Neural crest cell (in vitro differentiated cells): ENCODE data around the gene TXNDC11. TPM values are rescaled to one million over a fixed set of nuclear protein-coding genes. Genes with fewer than 3 reads are reported as not detected.

Experiments used
- DNase-seq: peaks from one replicate; pipeline ENCODE4 v3.0.0; 2021; ENCODE audit warnings: low read depth, mixed read lengths, low spot score
- H3K27ac Mint-ChIP-seq: one replicate; pipeline ENCODE4 v1.8.0; 2021; ENCODE audit warnings: mild to moderate bottlenecking, mixed read lengths; ENCODE audit not compliant: unreplicated experiment
- H3K27me3 Mint-ChIP-seq: 2 replicates; pipeline ENCODE4 v1.8.0; 2021; ENCODE audit warnings: low read depth, mild to moderate bottlenecking, mixed read lengths
- H3K36me3 Mint-ChIP-seq: 2 replicates; pipeline ENCODE4 v1.8.0; 2021; ENCODE audit warnings: low read depth, mild to moderate bottlenecking, mixed read lengths
- H3K4me1 Mint-ChIP-seq: 2 replicates; pipeline ENCODE4 v1.8.0; 2021; ENCODE audit warnings: mixed read lengths
- H3K4me3 Mint-ChIP-seq: one replicate; pipeline ENCODE4 v1.8.0; 2021; ENCODE audit warnings: mild to moderate bottlenecking, mixed read lengths
- H3K9me3 Mint-ChIP-seq: 2 replicates; pipeline ENCODE4 v1.8.0; 2021; ENCODE audit warnings: mixed read lengths
- CTCF ChIP-seq: fragments of 200-600 bp; sonication (generic); conservative IDR thresholded peaks from 2 replicates; pipeline ENCODE4 v1.5.0; 2021; ENCODE audit warnings: antibody characterized with exemption, mild to moderate bottlenecking
- total RNA-seq: library from RNA; stranded (reverse); gene quantifications from 2 replicates; pipeline ENCODE4 v1.2.1, GENCODE V29; 2021

The TXNDC11 gene
- total RNA-seq, 1 donor from 2014 or later = 16.9 TPM

GRCh38 chr16:11692651-11693050 lies 50.0 kb downstream of the TXNDC11 start:
- no peak for TF ChIP-seq CTCF
- no peaks in the 10 kb centered on the region for H3K27me3 Mint-ChIP-seq
- peaks cover 11% of the 10 kb centered on the region for H3K4me1 Mint-ChIP-seq
- H3K9me3 Mint-ChIP-seq = no peaks in the 10 kb centered on the region
- no peak overlapping the region for H3K4me3 Mint-ChIP-seq
- no peak for DNase-seq
- H3K27ac Mint-ChIP-seq = no peak overlapping the region
- peaks cover 15% of the 10 kb centered on the region for H3K36me3 Mint-ChIP-seq

GRCh38 chr16:11692171-11692570 lies 50.5 kb downstream of the TXNDC11 start:
- H3K36me3 Mint-ChIP-seq = peaks cover 15% of the 10 kb centered on the region
- H3K4me3 Mint-ChIP-seq = no peak overlapping the region
- H3K27me3 Mint-ChIP-seq = no peaks in the 10 kb centered on the region
- DNase-seq = no peak
- peaks cover 11% of the 10 kb centered on the region for H3K4me1 Mint-ChIP-seq
- no peaks in the 10 kb centered on the region for H3K9me3 Mint-ChIP-seq
- TF ChIP-seq CTCF = no peak
- no peak overlapping the region for H3K27ac Mint-ChIP-seq

GRCh38 chr16:11691771-11692170 lies 50.9 kb downstream of the TXNDC11 start:
- H3K27ac Mint-ChIP-seq = no peak overlapping the region
- no peaks in the 10 kb centered on the region for H3K9me3 Mint-ChIP-seq
- H3K4me3 Mint-ChIP-seq = no peak overlapping the region
- H3K27me3 Mint-ChIP-seq = no peaks in the 10 kb centered on the region
- TF ChIP-seq CTCF = no peak
- H3K4me1 Mint-ChIP-seq = peaks cover 11% of the 10 kb centered on the region
- H3K36me3 Mint-ChIP-seq = peaks cover 13% of the 10 kb centered on the region
- DNase-seq = no peak

GRCh38 chr16:11691235-11691634 lies 51.4 kb downstream of the TXNDC11 start:
- peaks cover 13% of the 10 kb centered on the region for H3K36me3 Mint-ChIP-seq

GRCh38 chr16:11689031-11689840 lies 53.4 kb downstream of the TXNDC11 start:
- Mint-ChIP-seq H3K27ac (no peak overlapping the region), H3K36me3 (peaks cover 7% of the 10 kb centered on the region), H3K27me3 (no peaks in the 10 kb centered on the region), H3K4me3 (no peak overlapping the region), H3K9me3 (no peaks in the 10 kb centered on the region), H3K4me1 (peaks cover 11% of the 10 kb centered on the region)
- TF ChIP-seq CTCF = no peak
- DNase-seq = no peak

More at GRCh38 chr16:11691235-11691634, 51.4 kb downstream of the TXNDC11 start:
- no peaks in the 10 kb centered on the region for H3K9me3 Mint-ChIP-seq
- no peak for TF ChIP-seq CTCF
- H3K27me3 Mint-ChIP-seq = no peaks in the 10 kb centered on the region
- H3K27ac Mint-ChIP-seq = no peak overlapping the region
- no peak overlapping the region for H3K4me3 Mint-ChIP-seq
- peaks cover 11% of the 10 kb centered on the region for H3K4me1 Mint-ChIP-seq
- DNase-seq = no peak
